GM23248 (cell line): Measurements from ENCODE around the gene CEBPG. TPM values are rescaled to one million over a fixed set of nuclear protein-coding genes. Genes with fewer than 3 reads are reported as not detected.
A peak's percentile ranks its signal among the peaks of the same experiment; 100 is the strongest.

ENCODE experiments used
- DNase-seq: peaks from one replicate; pipeline ENCODE4 v3.0.0-alpha.2; 2015
- H2AFZ ChIP-seq: fragments of 200-600 bp; sonication (generic); 2 replicates; pipeline ENCODE4 v1.6.1; 2016; ENCODE audit warnings: antibody characterized with exemption
- H3F3A ChIP-seq: fragments of 200-600 bp; sonication (generic); 2 replicates; pipeline ENCODE4 v1.6.1; 2016; ENCODE audit warnings: mild to moderate bottlenecking, antibody characterized with exemption, mixed run types; ENCODE audit not compliant: insufficient read depth
- H3K27ac ChIP-seq: fragments of 200-600 bp; sonication (generic); 2 replicates; pipeline ENCODE4 v1.5.1; 2016; ENCODE audit warnings: mild to moderate bottlenecking
- H3K27me3 ChIP-seq: fragments of 200-600 bp; sonication (generic); replicated peaks from 2 replicates; pipeline ENCODE4 v1.6.1; 2016; ENCODE audit warnings: mild to moderate bottlenecking; ENCODE audit not compliant: insufficient read depth
- H3K36me3 ChIP-seq: fragments of 200-600 bp; sonication (generic); 2 replicates; pipeline ENCODE4 v1.6.1; 2016; ENCODE audit warnings: low read depth, mild to moderate bottlenecking
- H3K4me1 ChIP-seq: fragments of 200-600 bp; sonication (generic); 2 replicates; pipeline ENCODE4 v1.6.1; 2016; ENCODE audit warnings: mild to moderate bottlenecking; ENCODE audit not compliant: insufficient read depth
- H3K4me2 ChIP-seq: fragments of 200-600 bp; sonication (generic); one replicate; pipeline ENCODE4 v1.6.1; 2016; ENCODE audit warnings: mild to moderate bottlenecking; ENCODE audit not compliant: unreplicated experiment
- H3K4me3 ChIP-seq: fragments of 200-600 bp; sonication (generic); 2 replicates; pipeline ENCODE4 v1.5.1; 2016; ENCODE audit warnings: mild to moderate bottlenecking
- H3K79me2 ChIP-seq: fragments of 200-600 bp; sonication (generic); 2 replicates; pipeline ENCODE4 v1.6.1; 2016; ENCODE audit warnings: mild to moderate bottlenecking; ENCODE audit not compliant: insufficient read depth
- H3K9ac ChIP-seq: fragments of 200-600 bp; sonication (generic); 2 replicates; pipeline ENCODE4 v1.6.1; 2016; ENCODE audit warnings: mild to moderate bottlenecking
- H3K9me2 ChIP-seq: fragments of 200-600 bp; sonication (generic); 2 replicates; pipeline ENCODE4 v1.6.1; 2016; ENCODE audit warnings: mixed run types, mild to moderate bottlenecking, moderate library complexity; ENCODE audit not compliant: insufficient read depth
- H3K9me3 ChIP-seq: fragments of 200-600 bp; sonication (generic); one replicate; pipeline ENCODE4 v1.6.1; 2017; ENCODE audit warnings: low read depth
- H4K20me1 ChIP-seq: fragments of 200-600 bp; sonication (generic); 2 replicates; pipeline ENCODE4 v1.6.0; 2016; ENCODE audit not compliant: insufficient read depth
- EZH2 ChIP-seq: fragments of 200-600 bp; sonication (generic); IDR thresholded peaks from 2 replicates; pipeline ENCODE4 v1.6.1; 2018; ENCODE audit warnings: antibody characterized with exemption, mild to moderate bottlenecking; ENCODE audit not compliant: insufficient read depth, poor library complexity, severe bottlenecking
- EZH2phosphoT487 ChIP-seq: fragments of 200-600 bp; sonication (generic); IDR thresholded peaks from 2 replicates; pipeline ENCODE4 v1.6.1; 2018; ENCODE audit warnings: antibody characterized with exemption, moderate library complexity, mild to moderate bottlenecking, low read depth; ENCODE audit not compliant: insufficient read depth
- WGBS, 2 experiments: methylation state at CpG; one replicate each; pipeline ENCODE4 v1.1.6; 2015 to 2017; ENCODE audit warnings: low lambda C conversion rate in 2 of 2, low coverage in 1 of 2; ENCODE audit errors: missing lambda C conversion rate in 2 of 2; 5-methylcytosine and 5-hydroxymethylcytosine counted together
- in situ Hi-C: fragments of 300-500 bp; cut with MboI; formaldehyde crosslinking; loops from 2 replicates; pipeline ENCODE4 v1.15.0; 2020
- polyA plus RNA-seq: library from polyadenylated mRNA; unstranded; fragments of >200 nt; fragmentation: Nextera tagmentation; extraction: Ambion mirVana; gene quantifications from 2 replicates; pipeline ENCODE4 v1.2.1, GENCODE V29; 2016
- total RNA-seq: library from RNA; depleted of rRNA; stranded (reverse); fragments of >200 nt; shearing (Covaris generic); gene quantifications from 2 replicates; pipeline ENCODE4 v1.2.3, GENCODE V29; 2014

CEBPG gene
- total and polyA plus RNA-seq, 2 experiments from 2014 or later, result 27.6 to 36.2 TPM

DNA sequence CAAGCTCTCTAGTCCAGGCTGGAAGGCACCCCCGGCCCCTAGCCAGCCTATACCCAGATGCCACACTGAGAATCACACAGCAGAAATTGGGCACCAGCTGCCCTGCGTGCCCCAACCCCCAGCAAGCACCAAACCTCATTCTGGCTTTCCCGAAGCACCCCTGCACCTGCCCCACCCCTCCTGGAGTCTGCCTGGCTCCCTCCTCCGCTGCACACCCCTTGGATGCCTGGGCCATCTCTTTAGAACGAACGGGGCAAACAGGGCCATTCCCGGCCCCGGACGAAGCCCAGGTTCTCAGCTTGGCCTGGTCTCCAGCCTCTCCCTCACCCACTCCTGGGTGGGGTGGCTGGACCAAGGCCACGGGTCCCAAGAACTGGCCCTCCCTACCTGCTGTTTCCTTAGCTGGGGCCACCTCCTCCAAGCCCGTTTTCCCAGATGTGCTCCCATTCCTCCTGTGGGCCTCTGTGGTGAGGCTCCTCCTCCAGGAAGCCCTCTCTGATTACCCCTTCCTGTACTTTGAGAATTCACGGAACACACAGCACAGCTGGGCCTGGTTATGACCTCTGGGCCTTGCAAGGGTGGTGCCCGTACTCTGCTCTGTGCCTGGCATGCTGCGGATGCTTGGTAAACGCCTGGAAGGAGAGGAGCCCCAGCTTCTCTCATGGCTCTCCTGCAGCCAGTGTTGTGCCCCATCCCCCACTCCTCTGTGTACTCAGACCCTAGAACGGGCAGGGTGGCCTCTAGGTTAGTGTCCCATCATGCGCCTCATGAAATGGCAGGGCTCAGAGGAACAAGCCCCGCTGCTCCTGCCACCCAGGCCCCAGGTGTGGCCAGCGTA is 21.4 kb downstream of the CEBPG start:
- peaks cover 8% of the 10 kb centered on the region; the same call in 1 of the 2 replicates for H3F3A ChIP-seq
- no peaks in the 10 kb centered on the region for H4K20me1 ChIP-seq
- no peak overlapping the region for H3K4me3 ChIP-seq
- WGBS, 2 experiments, result 31 to 32% methylated on average over 17 to 19 of the region's 19 CpGs
- no peaks in the 10 kb centered on the region for H3K9me3 ChIP-seq
- in situ Hi-C loops, result no loop called here
- peak overlapping the region; percentile 47 for H3K9ac ChIP-seq
- no peaks in the 10 kb centered on the region for H3K36me3 ChIP-seq
- DNase-seq, result peak; percentile 37
- H3K9me2 ChIP-seq, result no peaks in the 10 kb centered on the region
- peak overlapping the region; percentile 79 for H3K27ac ChIP-seq
- no peaks in the 10 kb centered on the region for H3K27me3 ChIP-seq
- H3K79me2 ChIP-seq, result 0 out of 2 replicates have a peak, but pooled peaks cover 2% of the 10 kb centered on the region
- no peak overlapping the region for H2AFZ ChIP-seq
- TF ChIP-seq EZH2phosphoT487 (no peak), EZH2 (no peak)
- peak overlapping the region; percentile 43 for H3K4me2 ChIP-seq
- peaks cover 35% of the 10 kb centered on the region for H3K4me1 ChIP-seq

DNA sequence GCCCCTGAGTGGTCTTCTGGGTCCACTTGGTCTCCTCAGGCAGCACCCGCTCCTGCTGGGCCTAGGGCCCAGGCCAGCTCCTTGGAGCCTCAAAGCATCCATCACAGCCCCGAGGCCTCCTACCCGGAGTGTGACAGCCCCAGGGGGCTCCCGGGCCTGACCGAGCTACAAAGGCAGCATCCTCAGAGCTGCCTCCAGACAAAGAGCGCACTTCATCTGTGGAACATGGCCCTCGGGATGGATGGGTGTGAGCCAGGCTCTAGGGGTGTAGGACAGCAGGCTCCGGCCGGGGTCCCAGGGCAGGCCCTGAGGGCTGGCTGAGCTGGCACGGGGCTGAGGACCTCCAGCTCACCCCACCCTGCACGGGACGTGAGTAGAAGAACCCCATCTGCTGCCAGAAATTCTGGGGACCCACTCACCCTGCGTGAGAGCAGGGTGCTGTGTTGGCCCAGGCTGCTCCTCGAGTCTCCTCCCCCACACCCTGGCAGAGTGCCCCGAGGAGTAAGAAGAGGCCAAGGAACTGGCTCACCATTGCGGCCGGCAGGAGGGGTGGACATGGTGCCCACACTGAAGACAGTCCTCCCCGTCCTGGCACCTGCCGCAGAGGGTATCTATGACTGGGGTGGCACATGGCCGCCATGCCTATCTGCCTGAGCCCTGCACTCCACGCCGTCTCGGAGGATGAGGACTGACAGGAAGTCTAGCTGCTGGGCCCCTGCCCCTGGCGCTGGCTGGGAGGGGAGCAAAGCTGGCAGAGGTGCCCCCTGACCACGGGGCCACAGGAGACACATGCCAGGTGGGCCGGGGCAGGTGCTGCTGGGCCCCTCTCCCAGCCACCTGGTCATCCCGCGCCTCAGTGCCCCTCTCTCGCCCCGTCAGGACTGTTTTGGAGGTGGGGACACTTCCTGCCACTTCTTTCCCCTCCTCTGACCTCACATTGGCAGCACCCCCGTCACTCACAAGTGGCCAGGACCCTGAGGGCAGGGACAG is 22.3 kb downstream of the CEBPG start:
- Histone ChIP-seq H3K27me3 (no peaks in the 10 kb centered on the region), H3K9me3 (no peaks in the 10 kb centered on the region), H4K20me1 (no peaks in the 10 kb centered on the region), H3K4me1 (peaks cover 28% of the 10 kb centered on the region), H3K79me2 (no peaks in the 10 kb centered on the region), H3K9ac (peak overlapping the region; percentile 47), H3K4me3 (no peak overlapping the region), H3K9me2 (no peaks in the 10 kb centered on the region), H3F3A (peaks cover 8% of the 10 kb centered on the region; the same call in 1 of the 2 replicates), H3K27ac (peak overlapping the region; percentile 79; the same call in 1 of the 2 replicates), H2AFZ (no peak overlapping the region), H3K4me2 (peak overlapping the region; percentile 43), H3K36me3 (no peaks in the 10 kb centered on the region)
- TF ChIP-seq EZH2 (no peak), EZH2phosphoT487 (no peak)
- DNase-seq, result peak; percentile 90
- in situ Hi-C loops, result no loop called here
- WGBS, 2 experiments, result 60 to 62% methylated on average over 26 to 31 of the region's 31 CpGs

DNA sequence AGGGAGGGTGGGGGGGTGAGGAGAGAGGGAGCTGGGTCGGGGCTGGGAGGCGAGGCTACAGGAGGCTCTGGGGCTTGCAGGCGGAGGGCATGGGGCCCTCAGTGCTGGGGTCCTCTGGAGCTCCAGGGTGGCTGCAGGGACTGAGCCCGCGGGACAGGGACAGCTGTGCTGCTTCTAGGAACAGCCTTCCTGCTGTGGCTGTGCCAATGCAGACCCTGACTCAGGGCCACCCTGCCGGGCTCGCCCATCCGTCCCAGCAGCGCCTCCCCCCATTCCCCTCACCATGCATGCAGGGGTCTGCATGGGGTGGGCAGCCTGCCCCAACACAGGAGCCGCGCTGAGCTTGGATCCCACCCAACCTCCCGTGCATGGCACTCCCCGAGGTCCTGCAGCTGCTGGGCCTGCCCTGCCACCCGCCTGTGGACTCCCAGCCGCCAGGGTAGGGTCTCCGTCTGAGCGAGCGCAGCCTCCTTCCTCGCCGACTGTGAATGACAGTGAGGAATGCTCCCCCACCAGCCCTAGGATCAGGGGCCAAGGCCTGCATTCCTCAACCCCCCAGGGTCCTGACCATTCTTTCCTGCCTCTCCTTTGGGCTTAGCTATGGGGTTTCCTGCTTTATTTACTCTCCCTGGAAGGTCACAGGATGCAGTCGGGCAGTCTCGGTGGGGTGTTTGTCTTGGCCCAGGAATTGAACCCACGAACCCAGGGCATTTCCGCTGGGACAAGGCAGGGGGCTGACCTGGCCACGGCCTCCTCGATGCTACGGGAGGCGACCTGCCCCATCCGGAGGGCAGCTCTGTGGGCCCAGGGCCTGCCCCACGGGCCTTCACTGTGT is 23.4 kb downstream of the CEBPG start:
- H2AFZ ChIP-seq, result no peak overlapping the region
- H3F3A ChIP-seq, result peaks cover 8% of the 10 kb centered on the region; the same call in 1 of the 2 replicates
- H4K20me1 ChIP-seq, result no peaks in the 10 kb centered on the region
- TF ChIP-seq EZH2phosphoT487 (no peak), EZH2 (no peak)
- DNase-seq, result no peak
- WGBS, 2 experiments, result 88 to 89% methylated on average over 24 to 30 of the region's 30 CpGs
- no peak overlapping the region for H3K9ac ChIP-seq
- H3K4me2 ChIP-seq, result no peak overlapping the region
- H3K27ac ChIP-seq, result no peak overlapping the region
- no peak overlapping the region for H3K4me3 ChIP-seq
- H3K36me3 ChIP-seq, result no peaks in the 10 kb centered on the region
- H3K4me1 ChIP-seq, result peaks cover 28% of the 10 kb centered on the region
- no peaks in the 10 kb centered on the region for H3K79me2 ChIP-seq
- no peaks in the 10 kb centered on the region for H3K9me2 ChIP-seq
- no peaks in the 10 kb centered on the region for H3K27me3 ChIP-seq
- H3K9me3 ChIP-seq, result no peaks in the 10 kb centered on the region
- in situ Hi-C loops, result no loop called here
